ENCODE measurements around the gene COPS7A. TPM values are rescaled to one million over a fixed set of nuclear protein-coding genes. Genes with fewer than 3 reads are reported as not detected.

The COPS7A gene
- polyA plus RNA-seq, 3 donors, result 70.1 to 77.1 (median 72.3) TPM

DNA sequence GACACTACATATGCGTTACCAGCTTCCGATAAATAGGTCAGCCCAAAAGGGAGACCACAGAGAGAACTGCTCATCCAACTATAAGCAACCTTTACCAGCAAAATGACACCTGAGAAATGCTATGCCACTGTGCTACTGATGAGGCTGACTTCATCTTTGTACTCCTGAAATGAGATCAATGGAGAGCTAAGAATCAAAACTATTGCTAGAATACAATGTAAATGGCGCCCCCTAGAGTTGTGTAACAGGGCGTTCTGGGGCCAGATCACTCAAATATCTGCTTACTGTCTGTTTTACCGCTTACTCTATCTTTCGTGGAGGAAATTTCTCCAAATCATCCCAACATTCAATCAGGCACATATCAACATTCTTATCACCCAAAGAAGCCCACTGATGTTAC lies 39.2 kb upstream of the COPS7A start:
- no peaks in the 10 kb centered on the region for H3K27me3 ChIP-seq (ENCODE audit: control insufficient read depth in 2 of 2, insufficient read depth in 2 of 2, low read length in 2 of 2)
- TF ChIP-seq, protein P1, sequence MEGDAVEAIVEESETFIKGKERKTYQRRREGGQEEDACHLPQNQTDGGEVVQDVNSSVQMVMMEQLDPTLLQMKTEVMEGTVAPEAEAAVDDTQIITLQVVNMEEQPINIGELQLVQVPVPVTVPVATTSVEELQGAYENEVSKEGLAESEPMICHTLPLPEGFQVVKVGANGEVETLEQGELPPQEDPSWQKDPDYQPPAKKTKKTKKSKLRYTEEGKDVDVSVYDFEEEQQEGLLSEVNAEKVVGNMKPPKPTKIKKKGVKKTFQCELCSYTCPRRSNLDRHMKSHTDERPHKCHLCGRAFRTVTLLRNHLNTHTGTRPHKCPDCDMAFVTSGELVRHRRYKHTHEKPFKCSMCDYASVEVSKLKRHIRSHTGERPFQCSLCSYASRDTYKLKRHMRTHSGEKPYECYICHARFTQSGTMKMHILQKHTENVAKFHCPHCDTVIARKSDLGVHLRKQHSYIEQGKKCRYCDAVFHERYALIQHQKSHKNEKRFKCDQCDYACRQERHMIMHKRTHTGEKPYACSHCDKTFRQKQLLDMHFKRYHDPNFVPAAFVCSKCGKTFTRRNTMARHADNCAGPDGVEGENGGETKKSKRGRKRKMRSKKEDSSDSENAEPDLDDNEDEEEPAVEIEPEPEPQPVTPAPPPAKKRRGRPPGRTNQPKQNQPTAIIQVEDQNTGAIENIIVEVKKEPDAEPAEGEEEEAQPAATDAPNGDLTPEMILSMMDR (IDR thresholded peaks at IDR 0.05), result peak; percentile 67
- no peak overlapping the region for H3K4me2 ChIP-seq (replicated peaks; ENCODE audit: extremely low read depth, low read length, poor library complexity, severe bottlenecking)
- peaks cover 15 to 22% of the 10 kb centered on the region in 2 donors for H3K4me1 ChIP-seq (ENCODE audit: control insufficient read depth in 1 of 2, insufficient read depth in 2 of 2, low read length in 2 of 2)
- Mint-ChIP-seq H3K4me3 (no peak overlapping the region), H3K27me3 (ENCODE audit: low read depth in 3 of 3) (no peaks in the 10 kb centered on the region), H3K9me3 (peaks cover 0 to 1% (median 0%) of the 10 kb centered on the region in 7 donors), H3K4me1 (peaks cover 41% of the 10 kb centered on the region), H3K27ac (peak overlapping the region in 1 of 7 donors; percentile 57), H3K36me3 (peaks cover 35 to 67% of the 10 kb centered on the region in 2 donors)
- H4K20me1 ChIP-seq (ENCODE audit: insufficient read depth, low read length), result peaks cover 62% of the 10 kb centered on the region
- WGBS (ENCODE audit: insufficient coverage), result 59% methylated on average over 6 of the region's 6 CpGs
- no peaks in the 10 kb centered on the region for H3K9me3 ChIP-seq (replicated peaks in 1 of 2; ENCODE audit: control insufficient read depth in 1 of 2, insufficient read depth in 1 of 2, low read length in 2 of 2)
- H3K9ac ChIP-seq (ENCODE audit: insufficient read depth, low read length, poor library complexity, severe bottlenecking), result no peak overlapping the region
- intact Hi-C loops (cut with micrococcal nuclease), result loop anchor here (5.0 to 10.0 kb wide), 2 partner anchors 67 to 120 kb away; partner anchors contain the start of gene NOP2 (in 1 of the 2)
- peaks cover 15 to 59% of the 10 kb centered on the region in 2 donors for H3K36me3 ChIP-seq (replicated peaks in 1 of 2; ENCODE audit: control insufficient read depth in 1 of 2, insufficient read depth in 2 of 2, low read length in 2 of 2)
- H3K79me2 ChIP-seq (ENCODE audit: insufficient read depth, low read length), result peaks cover 98% of the 10 kb centered on the region
- peak in 2 of 3 donors; percentile 46 to 51 for DNase-seq
- H3K4me3 ChIP-seq (replicated peaks in 1 of 3; ENCODE audit: low read depth in 2 of 3, low read length in 3 of 3), result no peak overlapping the region
- H2AFZ ChIP-seq (ENCODE audit: insufficient read depth, low read depth, low read length, poor library complexity, severe bottlenecking), result no peak overlapping the region
- H3K27ac ChIP-seq (ENCODE audit: low read depth in 1 of 2, low read length in 2 of 2), result no peak overlapping the region

DNA sequence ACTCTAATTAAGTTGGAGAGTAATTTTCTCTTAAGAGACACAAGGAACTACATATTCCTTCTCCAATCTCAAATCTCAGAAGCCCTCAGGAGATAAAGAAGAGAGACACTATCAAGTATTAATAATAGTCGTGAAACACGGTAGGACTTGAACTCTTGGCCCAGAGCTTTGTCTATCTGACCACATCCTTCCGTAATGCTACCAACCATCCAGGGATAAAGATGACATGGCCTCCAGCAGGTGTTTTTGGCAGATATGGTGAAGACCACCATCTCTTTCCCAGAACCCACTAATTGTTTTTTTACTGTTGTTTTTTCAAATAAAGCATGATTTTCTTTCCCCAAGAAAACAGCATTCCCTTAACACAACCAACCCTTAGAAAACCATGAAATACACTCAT lies 38.0 kb upstream of the COPS7A start:
- no peak overlapping the region for H3K4me2 ChIP-seq (replicated peaks; ENCODE audit: extremely low read depth, low read length, poor library complexity, severe bottlenecking)
- Mint-ChIP-seq H3K4me3 (no peak overlapping the region), H3K27me3 (ENCODE audit: low read depth in 3 of 3) (no peaks in the 10 kb centered on the region), H3K36me3 (peaks cover 34 to 55% of the 10 kb centered on the region in 2 donors), H3K9me3 (peaks cover 0 to 1% (median 0%) of the 10 kb centered on the region in 7 donors), H3K4me1 (peaks cover 53% of the 10 kb centered on the region), H3K27ac (peak overlapping the region in 2 of 7 donors; percentile 2 to 28)
- no CpG with 5 or more reads among the region's 3 CpGs for WGBS (ENCODE audit: insufficient coverage)
- no peaks in the 10 kb centered on the region for H3K27me3 ChIP-seq (ENCODE audit: control insufficient read depth in 2 of 2, insufficient read depth in 2 of 2, low read length in 2 of 2)
- H2AFZ ChIP-seq (ENCODE audit: insufficient read depth, low read depth, low read length, poor library complexity, severe bottlenecking), result no peak overlapping the region
- H3K9me3 ChIP-seq (replicated peaks in 1 of 2; ENCODE audit: control insufficient read depth in 1 of 2, insufficient read depth in 1 of 2, low read length in 2 of 2), result no peaks in the 10 kb centered on the region
- no peak overlapping the region for H3K27ac ChIP-seq (ENCODE audit: low read depth in 1 of 2, low read length in 2 of 2)
- no peak overlapping the region for H3K9ac ChIP-seq (ENCODE audit: insufficient read depth, low read length, poor library complexity, severe bottlenecking)
- peaks cover 11 to 47% of the 10 kb centered on the region in 2 donors for H3K36me3 ChIP-seq (replicated peaks in 1 of 2; ENCODE audit: control insufficient read depth in 1 of 2, insufficient read depth in 2 of 2, low read length in 2 of 2)
- H3K79me2 ChIP-seq (ENCODE audit: insufficient read depth, low read length), result peaks cover 96% of the 10 kb centered on the region
- no peak for DNase-seq
- no peak overlapping the region for H3K4me3 ChIP-seq (replicated peaks in 1 of 3; ENCODE audit: low read depth in 2 of 3, low read length in 3 of 3)
- H4K20me1 ChIP-seq (ENCODE audit: insufficient read depth, low read length), result peaks cover 51% of the 10 kb centered on the region
- peaks cover 26 to 34% of the 10 kb centered on the region in 2 donors for H3K4me1 ChIP-seq (ENCODE audit: control insufficient read depth in 1 of 2, insufficient read depth in 2 of 2, low read length in 2 of 2)
- TF ChIP-seq, protein P1 (IDR thresholded peaks at IDR 0.05), result no peak
- intact Hi-C loops (cut with micrococcal nuclease), result loop anchor here in 1 of 2 donors (5.0 to 10.0 kb wide), 2 partner anchors 69 to 121 kb away; partner anchors contain the start of gene NOP2

Data from CD14-positive monocyte (primary cell).